ENCODE measurements around the gene ASB15. TPM values are rescaled to one million over a fixed set of nuclear protein-coding genes. Genes with fewer than 3 reads are reported as not detected.

Gene ASB15
- total and polyA plus RNA-seq, 2 of the 13 experiments (the other 11 are each of a cell fraction or from before 2014, with no cell fraction given), result not detected

GRCh38 chr7:123674399-123675180 lies 73.0 kb downstream of the ASB15 start:
- H3K36me3 ChIP-seq (replicated peaks in 1 of 2; ENCODE audit: control insufficient read depth in 1 of 2, insufficient read depth in 2 of 2, low read length in 2 of 2), result no peaks in the 10 kb centered on the region; a peak in 1 of 5 replicates
- H3K9ac ChIP-seq (ENCODE audit: insufficient read depth, low read depth, low read length), result no peak overlapping the region
- H3K9me3 ChIP-seq (ENCODE audit: low read length), result no peaks in the 10 kb centered on the region
- no peak overlapping the region for H3K4me3 ChIP-seq (replicated peaks in 1 of 3; ENCODE audit: insufficient read depth in 1 of 3, low read depth in 2 of 3, low read length in 3 of 3)
- intact Hi-C loops (cut with micrococcal nuclease; ENCODE audit: unreplicated experiment), result no loop called here
- 92% methylated on average over 2 of the region's 2 CpGs for WGBS (ENCODE audit: low lambda C conversion rate)
- POLR2A ChIA-PET, result no interaction called here
- no peaks in the 10 kb centered on the region for H3K79me2 ChIP-seq (ENCODE audit: insufficient read depth, low read length)
- no peak for ATAC-seq
- no peak overlapping the region for H2AFZ ChIP-seq (ENCODE audit: low read length)
- DNase-seq (ENCODE audit: low spot score), result no peak
- H3K27ac ChIP-seq (ENCODE audit: extremely low read length, insufficient read depth, low read length), result no peak overlapping the region
- BruUV-seq (replicated peaks), result no TSS peak
- in situ Hi-C loops (cut with HindIII; ENCODE audit: extremely low pct_ligation_motif_present, low pct_unique_long_range_greater_than_20kb), result no loop called here
- CTCF ChIA-PET (ENCODE audit: low intra/inter-chr PET ratio, low total read pairs), result no interaction called here
- H3K4me2 ChIP-seq (ENCODE audit: low read depth, low read length), result no peak overlapping the region
- FAIRE-seq, result no peak
- TF ChIP-seq RFXAP (CRISPR knock-in tag; IDR thresholded peaks at IDR 0.05; ENCODE audit: borderline replicate concordance), result no peak
- no peak for TF ChIP-seq NCOA2 (CRISPR knock-in tag; IDR thresholded peaks at IDR 0.05)
- TF ChIP-seq ZNF3 (CRISPR knock-in tag; IDR thresholded peaks at IDR 0.05), result no peak
- TF ChIP-seq ZNF253 (CRISPR knock-in tag; IDR thresholded peaks at IDR 0.05; ENCODE audit: borderline replicate concordance), result no peak
- no peak for TF ChIP-seq BRCA1 (CRISPR knock-in tag; IDR thresholded peaks at IDR 0.05)
- no peak for TF ChIP-seq ZNF687 (CRISPR knock-in tag; IDR thresholded peaks at IDR 0.05)
- TF ChIP-seq THAP11 (CRISPR knock-in tag; IDR thresholded peaks at IDR 0.05), result no peak
- TF ChIP-seq THRA (CRISPR knock-in tag; IDR thresholded peaks at IDR 0.05; ENCODE audit: borderline replicate concordance), result no peak
- TF ChIP-seq STAG1 (CRISPR knock-in tag; IDR thresholded peaks at IDR 0.05), result no peak
- no peak for TF ChIP-seq KDM3A (CRISPR knock-in tag; IDR thresholded peaks at IDR 0.05; ENCODE audit: low read depth)
- no peak for TF ChIP-seq CTCF (CRISPR knock-in tag; IDR thresholded peaks at IDR 0.05)
- no peak for TF ChIP-seq FIP1L1 (IDR thresholded peaks at IDR 0.05; ENCODE audit: borderline replicate concordance, insufficient read depth, low read depth, low read length)
- TF ChIP-seq ZNF704 (CRISPR knock-in tag; IDR thresholded peaks at IDR 0.05; ENCODE audit: borderline replicate concordance), result no peak
- no peak for TF ChIP-seq SNAI1 (CRISPR knock-in tag; IDR thresholded peaks at IDR 0.05; ENCODE audit: borderline replicate concordance)
- no peaks in the 10 kb centered on the region for H3K4me1 ChIP-seq (ENCODE audit: insufficient read depth, low read length)
- no peaks in the 10 kb centered on the region for H4K20me1 ChIP-seq (ENCODE audit: insufficient read depth, low read length)
- no peaks in the 10 kb centered on the region for H3K27me3 ChIP-seq (ENCODE audit: control insufficient read depth in 1 of 2, insufficient read depth in 2 of 2, low read length in 2 of 2)
